22Rv1 (cell line): ENCODE data around the gene ATP5F1D.

Source experiments
- H3K27ac ChIP-seq: fragments of 450-650 bp; 2 replicates; pipeline ENCODE4 v1.5.1; 2017
- ZFX ChIP-seq: fragments of 450-650 bp; IDR thresholded peaks from 2 replicates; pipeline ENCODE4 v1.6.1; 2017; ENCODE audit warnings: antibody characterized with exemption, borderline replicate concordance
- TF ChIP-seq, protein P1 (sequence below): fragments of 450-650 bp; IDR thresholded peaks from 2 replicates; pipeline ENCODE4 v1.5.1; 2017; ENCODE audit warnings: mild to moderate bottlenecking

The ATP5F1D gene

DNA sequence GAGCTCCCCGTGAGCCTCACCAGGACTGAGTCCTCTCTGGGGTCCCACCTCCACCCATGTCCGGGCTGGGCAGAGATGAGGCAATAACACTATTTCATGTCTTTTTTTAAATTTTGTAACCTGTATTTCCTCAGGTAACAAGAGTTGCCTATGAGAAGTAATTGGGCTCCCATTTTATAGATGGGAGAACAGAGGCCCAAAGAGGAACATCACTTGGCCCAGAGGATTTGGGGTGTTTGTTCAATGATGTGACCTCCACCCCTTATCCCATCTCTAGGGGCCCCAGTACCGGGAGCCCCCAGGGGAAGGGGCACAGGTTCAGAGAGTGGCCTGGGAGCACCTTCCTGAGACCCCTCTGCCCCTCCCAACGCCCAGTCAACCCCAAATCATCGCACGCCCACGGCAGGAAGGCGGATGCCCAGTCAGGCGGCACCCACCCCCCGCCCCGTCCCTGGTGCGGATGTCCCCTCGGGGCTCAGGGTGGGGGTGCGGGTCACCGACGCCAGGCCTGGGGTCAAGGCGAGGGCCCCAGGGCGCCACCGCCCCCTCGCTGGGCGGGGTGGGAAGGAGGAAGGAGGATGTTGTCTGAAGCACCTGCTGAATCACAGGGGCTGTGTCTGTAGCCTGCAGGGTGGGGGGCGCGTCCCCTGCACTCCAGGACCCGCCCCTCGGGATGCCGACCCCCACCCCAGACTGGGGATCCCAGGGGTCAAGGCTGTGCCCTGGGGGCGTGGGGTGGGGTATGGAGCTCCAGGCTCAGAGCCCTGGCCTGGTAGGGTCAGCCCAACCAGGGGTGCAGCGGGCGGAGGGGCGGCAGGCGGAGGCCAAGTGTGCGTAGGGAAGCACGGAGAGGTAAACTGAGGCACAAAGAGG, 18.6 kb downstream of the ATP5F1D start:
- peak overlapping the region; percentile 99 for H3K27ac ChIP-seq
- TF ChIP-seq, protein P1, sequence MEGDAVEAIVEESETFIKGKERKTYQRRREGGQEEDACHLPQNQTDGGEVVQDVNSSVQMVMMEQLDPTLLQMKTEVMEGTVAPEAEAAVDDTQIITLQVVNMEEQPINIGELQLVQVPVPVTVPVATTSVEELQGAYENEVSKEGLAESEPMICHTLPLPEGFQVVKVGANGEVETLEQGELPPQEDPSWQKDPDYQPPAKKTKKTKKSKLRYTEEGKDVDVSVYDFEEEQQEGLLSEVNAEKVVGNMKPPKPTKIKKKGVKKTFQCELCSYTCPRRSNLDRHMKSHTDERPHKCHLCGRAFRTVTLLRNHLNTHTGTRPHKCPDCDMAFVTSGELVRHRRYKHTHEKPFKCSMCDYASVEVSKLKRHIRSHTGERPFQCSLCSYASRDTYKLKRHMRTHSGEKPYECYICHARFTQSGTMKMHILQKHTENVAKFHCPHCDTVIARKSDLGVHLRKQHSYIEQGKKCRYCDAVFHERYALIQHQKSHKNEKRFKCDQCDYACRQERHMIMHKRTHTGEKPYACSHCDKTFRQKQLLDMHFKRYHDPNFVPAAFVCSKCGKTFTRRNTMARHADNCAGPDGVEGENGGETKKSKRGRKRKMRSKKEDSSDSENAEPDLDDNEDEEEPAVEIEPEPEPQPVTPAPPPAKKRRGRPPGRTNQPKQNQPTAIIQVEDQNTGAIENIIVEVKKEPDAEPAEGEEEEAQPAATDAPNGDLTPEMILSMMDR, result no peak
- no peak for TF ChIP-seq ZFX

DNA sequence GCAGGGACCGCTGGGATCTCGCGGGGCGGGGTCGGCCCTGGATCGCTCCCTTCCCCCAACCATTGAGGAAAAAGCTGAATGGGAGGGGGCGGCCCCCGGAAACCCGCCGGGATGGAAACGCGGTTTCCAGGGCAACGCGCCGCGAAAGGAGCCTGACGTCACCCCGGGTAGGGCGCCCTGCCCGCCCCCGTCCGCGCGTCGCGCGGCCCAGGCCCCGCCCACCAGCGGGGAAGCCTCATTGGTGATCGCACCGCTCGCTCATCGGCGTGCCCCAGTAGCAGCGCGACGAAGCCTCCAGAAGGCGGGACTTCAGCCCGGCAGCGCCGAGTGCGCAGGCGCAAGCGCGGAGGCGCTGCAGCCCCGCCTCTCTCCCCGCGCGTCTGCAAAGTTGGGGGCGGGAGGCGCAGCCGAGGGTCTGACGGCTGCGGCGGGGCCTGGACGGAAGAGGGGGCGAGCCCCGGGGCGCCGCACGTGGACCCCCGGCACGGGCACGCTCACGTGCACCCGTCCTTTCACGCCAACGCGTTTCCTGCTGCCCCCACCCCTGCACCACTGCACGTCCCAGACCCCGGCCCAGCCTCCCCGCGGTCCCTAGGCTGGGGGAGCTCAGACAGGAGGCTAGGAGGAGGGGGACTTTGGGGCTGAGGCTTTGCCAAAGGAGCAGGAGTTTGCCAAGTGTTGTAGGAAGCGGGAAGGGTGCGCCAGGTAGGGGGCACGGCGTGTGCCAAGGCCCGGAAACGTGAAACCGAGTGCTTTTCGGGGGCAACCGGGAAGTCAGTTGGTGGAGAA, 19.4 kb downstream of the ATP5F1D start:
- TF ChIP-seq, protein P1, result no peak
- no peak for TF ChIP-seq ZFX
- H3K27ac ChIP-seq, result peak overlapping the region; percentile 99

DNA sequence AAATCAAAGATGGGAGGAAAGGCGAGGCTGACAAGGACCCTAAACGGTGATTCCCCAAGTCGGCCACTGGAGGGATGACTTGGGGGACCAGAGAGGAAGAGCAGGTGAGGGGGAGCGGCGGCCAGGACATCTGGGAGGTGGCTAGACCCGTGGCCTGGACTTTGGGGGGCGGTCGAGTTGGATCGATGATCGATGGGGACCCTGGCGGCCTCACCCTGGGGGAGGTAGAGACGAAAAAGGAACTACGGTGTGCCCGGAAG, 19.9 kb downstream of the ATP5F1D start:
- H3K27ac ChIP-seq, result peak overlapping the region; percentile 99
- TF ChIP-seq ZFX, result no peak
- TF ChIP-seq, protein P1, result no peak

DNA sequence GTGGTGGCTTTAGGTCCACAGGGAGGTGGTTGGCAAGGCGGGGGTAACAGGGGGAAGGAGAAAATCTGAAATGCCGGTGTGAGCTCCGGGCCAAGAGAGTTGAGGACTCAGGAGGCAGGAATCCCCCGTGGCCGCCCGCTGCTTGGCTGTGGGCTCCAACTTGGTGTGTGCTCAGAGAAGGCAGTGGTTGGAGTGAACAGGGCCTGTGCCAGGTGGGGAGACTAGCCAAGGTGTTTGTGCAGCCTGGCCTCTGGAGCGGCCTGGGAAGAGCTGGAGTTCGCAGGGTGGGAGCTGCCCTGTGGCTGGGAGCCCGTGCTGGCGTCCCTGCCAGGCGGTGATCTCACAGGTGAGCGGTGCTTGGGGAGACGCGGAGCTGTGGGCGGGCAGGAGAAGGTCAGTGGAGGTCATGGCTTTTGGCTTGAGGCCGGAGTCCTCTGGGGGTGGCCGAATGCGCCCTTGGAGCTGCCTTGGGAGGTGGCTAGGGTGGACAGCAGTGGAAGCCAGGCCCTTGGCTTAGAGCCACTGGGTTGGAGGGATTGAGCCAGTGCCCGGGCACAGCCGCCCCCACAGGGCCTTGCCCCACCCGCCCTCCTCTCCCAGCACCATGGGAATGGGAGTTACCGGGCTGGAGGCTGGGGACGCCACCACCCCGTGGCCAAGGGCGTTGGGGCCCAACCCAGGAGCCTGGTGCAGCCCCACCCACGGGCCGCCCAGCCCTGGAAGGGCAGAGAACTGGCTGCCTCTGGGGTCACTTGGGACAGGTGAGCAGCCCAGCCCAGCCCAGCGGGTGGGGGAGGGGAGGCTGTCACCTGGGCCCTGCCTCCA, 20.5 kb downstream of the ATP5F1D start:
- TF ChIP-seq, protein P1, result no peak
- TF ChIP-seq ZFX, result no peak

DNA sequence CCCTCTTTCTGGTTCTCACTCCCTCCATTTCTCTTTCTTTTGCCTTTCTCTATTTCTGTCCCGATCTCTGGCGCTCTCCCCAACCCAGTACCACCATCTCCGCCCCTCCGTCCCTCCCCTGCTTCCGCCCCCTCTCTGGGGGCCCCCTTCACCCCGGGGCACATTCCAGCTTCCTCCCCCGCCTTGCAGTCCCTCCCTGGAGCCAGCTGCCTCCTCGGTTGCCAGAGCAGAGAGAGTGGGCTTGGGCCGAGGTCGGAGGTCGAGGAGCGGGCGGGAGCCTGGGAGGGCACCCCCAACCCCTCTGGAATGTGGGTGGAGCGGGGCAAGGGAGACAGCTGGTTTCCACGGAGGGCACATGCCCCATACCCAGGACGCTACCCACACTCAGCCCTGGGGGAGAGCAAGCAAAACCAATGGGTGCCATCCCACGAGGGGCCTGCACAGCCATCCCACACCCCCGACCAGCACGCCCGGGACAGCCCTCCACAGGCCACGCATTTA, 21.1 kb downstream of the ATP5F1D start:
- TF ChIP-seq ZFX, result no peak
- TF ChIP-seq, protein P1, result no peak
- peak overlapping the region; percentile 99 for H3K27ac ChIP-seq

More for the DNA sequence above, 20.5 kb downstream of the ATP5F1D start:
- peak overlapping the region; percentile 99 for H3K27ac ChIP-seq

DNA sequence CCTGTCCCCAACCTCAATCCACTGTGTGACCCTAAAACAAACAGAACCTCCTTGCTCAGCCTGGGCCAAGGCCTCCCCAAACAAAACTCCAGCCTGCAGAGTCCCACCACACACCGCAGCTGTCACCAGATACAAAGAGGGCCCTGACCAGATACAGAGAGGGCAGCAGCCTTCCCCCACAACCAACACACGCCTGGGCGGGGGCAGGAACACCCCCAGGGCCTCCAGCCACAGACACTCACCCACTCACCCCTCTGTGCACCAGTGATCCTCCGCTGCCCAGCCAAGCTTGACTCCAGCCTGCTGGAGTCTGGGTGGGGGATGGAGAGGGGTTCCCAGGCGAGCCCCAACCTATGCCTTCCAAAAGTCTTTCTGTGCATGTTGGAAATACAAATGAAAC, 21.6 kb downstream of the ATP5F1D start:
- peak overlapping the region; percentile 99 for H3K27ac ChIP-seq

More for the DNA sequence above, 21.6 kb downstream of the ATP5F1D start:
- TF ChIP-seq, protein P1, result no peak
- TF ChIP-seq ZFX, result no peak
